Subcutaneous abdominal adipose tissue (tissue), 5 donors: ENCODE data around the gene MLH3.
"Not testable (repeated sequence)": the region's sequence is repeated elsewhere in the genome, so short reads cannot be mapped to it uniquely, and the experiment has no call there.

Source experiments
- H3K27ac ChIP-seq: one replicate; pipeline ENCODE4 v1.7.0; 2013; ENCODE audit warnings: low read depth, mild to moderate bottlenecking, inconsistent platforms, low read length, moderate library complexity
- H3K27me3 ChIP-seq, 5 donors: one replicate each; pipeline ENCODE4 v1.7.0; 2013; ENCODE audit warnings: low read length in 5 of 5, inconsistent platforms in 1 of 5; ENCODE audit not compliant: control insufficient read depth in 5 of 5, insufficient read depth in 4 of 5
- H3K36me3 ChIP-seq, 5 donors: one replicate each; pipeline ENCODE4 v1.7.0; 2013; ENCODE audit warnings: low read length in 5 of 5; ENCODE audit not compliant: control insufficient read depth in 5 of 5, insufficient read depth in 5 of 5
- H3K4me1 ChIP-seq, 5 donors: one replicate each; pipeline ENCODE4 v1.7.0; 2013; ENCODE audit warnings: low read length in 5 of 5, mild to moderate bottlenecking in 3 of 5, moderate library complexity in 1 of 5; ENCODE audit not compliant: control insufficient read depth in 5 of 5, insufficient read depth in 5 of 5
- H3K4me3 ChIP-seq, 5 donors: one replicate each; pipeline ENCODE4 v1.7.0; 2013; ENCODE audit warnings: low read length in 5 of 5, low read depth in 1 of 5
- H3K9ac ChIP-seq, 5 donors: one replicate each; pipeline ENCODE4 v1.7.0; 2013; ENCODE audit warnings: low read length in 5 of 5, mild to moderate bottlenecking in 4 of 5, moderate library complexity in 3 of 5
- H3K9me3 ChIP-seq, 5 donors: one replicate each; pipeline ENCODE4 v1.7.0; 2013; ENCODE audit warnings: low read length in 5 of 5; ENCODE audit not compliant: control insufficient read depth in 5 of 5
- donor health status: healthy.
- donor health status: healthy.
- donor health status: healthy.
- donor health status: healthy.
- donor health status: healthy.

MLH3 gene

DNA sequence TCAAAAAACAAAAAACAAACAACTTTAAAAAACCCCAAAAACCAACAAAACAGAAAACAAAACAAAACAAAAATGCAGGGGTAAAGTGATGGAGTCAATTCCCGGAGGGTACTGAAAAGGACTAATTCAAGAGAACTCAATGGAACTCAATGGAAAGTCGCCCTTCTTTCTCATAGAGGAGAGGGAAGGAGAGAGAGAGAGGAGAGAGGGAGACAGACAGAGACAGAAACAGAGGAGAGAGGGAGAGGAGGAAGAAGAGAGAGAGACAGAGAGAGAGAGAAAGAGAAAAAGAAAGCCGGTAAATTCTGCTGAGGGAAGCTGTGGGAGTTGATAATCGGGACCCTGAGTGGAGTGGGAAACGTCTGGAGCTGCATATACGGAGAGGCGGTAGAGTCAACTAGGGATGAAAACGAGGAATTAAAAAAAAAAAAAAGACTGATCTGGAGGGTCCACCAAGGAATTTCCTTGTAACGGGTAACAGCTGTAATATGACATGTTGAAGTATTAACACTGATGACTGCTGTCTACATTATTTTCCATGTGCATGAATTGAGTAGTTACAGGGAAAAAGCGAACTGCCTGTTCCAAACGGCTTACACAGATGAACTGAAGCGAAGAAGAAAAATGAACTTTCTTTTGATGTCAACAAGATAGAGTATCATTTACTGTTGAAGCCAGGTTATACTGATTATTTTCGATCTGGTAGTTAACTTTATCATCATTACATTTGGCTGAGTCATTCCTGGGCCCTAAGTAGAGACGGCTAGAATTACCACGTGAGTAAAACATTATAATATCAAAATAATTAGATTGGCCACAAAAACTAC lies 17.2 kb upstream of the MLH3 start:
- Histone ChIP-seq H3K36me3 (no peaks in the 10 kb centered on the region), H3K27ac (peak overlapping the region; percentile 81), H3K4me1 (peaks cover 12 to 33% (median 29%) of the 10 kb centered on the region in 5 donors), H3K9me3 (no peaks in the 10 kb centered on the region), H3K27me3 (no peaks in the 10 kb centered on the region), H3K9ac (peak overlapping the region; percentile 4 to 75 (median 54)), H3K4me3 (peak overlapping the region; percentile 55 to 68 (median 65))

DNA sequence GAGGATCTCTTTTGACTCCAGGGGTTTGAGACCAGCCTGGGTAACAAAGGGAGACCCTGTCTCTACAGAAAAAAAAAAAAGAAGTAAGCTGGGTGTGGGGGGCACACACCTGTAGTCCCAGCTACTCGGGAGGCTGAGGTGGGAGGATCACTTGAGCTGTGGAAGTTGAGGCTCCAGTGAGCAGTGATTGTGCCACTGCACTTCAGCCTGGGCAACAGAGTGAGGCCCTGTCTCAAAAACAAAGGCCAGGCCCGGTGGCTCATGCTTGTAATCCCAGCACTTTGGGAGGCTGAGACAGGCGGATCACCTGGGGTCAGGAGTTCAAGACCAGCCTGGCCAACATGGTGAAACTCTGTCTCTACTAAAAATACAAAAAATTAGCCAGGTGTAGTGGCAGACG lies 16.5 kb upstream of the MLH3 start:
- Histone ChIP-seq H3K4me1 (peaks cover 12 to 39% (median 36%) of the 10 kb centered on the region in 5 donors), H3K4me3 (peak overlapping the region in 1 of 5 donors; percentile 65)
- H3K36me3 ChIP-seq, H3K9ac ChIP-seq, H3K9me3 ChIP-seq, H3K27ac ChIP-seq, H3K27me3 ChIP-seq: not testable (repeated sequence)

DNA sequence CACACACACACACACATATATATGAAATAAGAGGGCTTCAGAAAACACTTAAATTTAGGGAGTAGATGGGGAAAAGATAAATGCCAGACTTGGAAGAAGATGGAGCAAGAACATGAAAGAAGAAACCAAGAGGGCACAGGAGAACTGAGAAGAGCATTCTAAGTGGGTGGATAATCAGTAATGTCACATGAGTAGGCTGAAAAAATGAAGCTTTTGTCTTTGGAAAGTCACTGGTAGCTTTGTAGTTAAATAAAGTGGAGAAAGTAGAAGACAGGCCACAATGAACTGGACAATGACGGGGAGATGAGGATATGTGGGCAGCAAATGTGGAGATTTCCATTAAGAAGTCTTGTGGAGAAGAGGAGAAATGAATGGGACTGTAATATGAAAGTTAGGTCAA lies 15.9 kb upstream of the MLH3 start:
- H3K4me3 ChIP-seq, result no peak overlapping the region
- no peak overlapping the region for H3K9ac ChIP-seq
- peaks cover 12 to 39% (median 37%) of the 10 kb centered on the region in 5 donors for H3K4me1 ChIP-seq

DNA sequence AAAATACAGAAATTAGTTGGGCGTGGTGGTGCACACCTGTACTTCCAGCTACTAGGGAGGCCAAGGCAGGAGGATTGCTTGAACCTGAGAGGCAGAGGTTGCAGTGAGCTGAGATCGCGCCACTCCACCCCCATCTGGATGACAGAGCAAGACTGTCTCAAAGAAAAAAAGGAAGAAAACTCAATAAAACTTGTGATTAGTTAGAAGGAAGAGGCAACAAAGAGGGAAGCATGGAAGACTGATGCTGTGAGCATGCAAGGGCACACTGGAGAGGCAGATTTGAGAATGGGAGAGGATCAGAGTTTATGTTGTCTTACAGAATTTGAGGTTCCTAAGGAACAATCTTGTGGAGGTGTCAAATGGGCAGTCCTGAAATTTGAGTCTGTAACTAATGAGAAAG lies 15.4 kb upstream of the MLH3 start:
- no peak overlapping the region for H3K27ac ChIP-seq
- H3K4me1 ChIP-seq, result peaks cover 12 to 39% (median 37%) of the 10 kb centered on the region in 5 donors
- H3K36me3 ChIP-seq, result no peaks in the 10 kb centered on the region
- no peak overlapping the region for H3K9ac ChIP-seq
- H3K27me3 ChIP-seq, result no peaks in the 10 kb centered on the region
- H3K4me3 ChIP-seq, result no peak overlapping the region
- no peaks in the 10 kb centered on the region for H3K9me3 ChIP-seq

More for the DNA sequence above, 15.9 kb upstream of the MLH3 start:
- H3K27me3 ChIP-seq, result no peaks in the 10 kb centered on the region
- H3K9me3 ChIP-seq, result no peaks in the 10 kb centered on the region
- no peak overlapping the region for H3K27ac ChIP-seq
- H3K36me3 ChIP-seq, result no peaks in the 10 kb centered on the region

DNA sequence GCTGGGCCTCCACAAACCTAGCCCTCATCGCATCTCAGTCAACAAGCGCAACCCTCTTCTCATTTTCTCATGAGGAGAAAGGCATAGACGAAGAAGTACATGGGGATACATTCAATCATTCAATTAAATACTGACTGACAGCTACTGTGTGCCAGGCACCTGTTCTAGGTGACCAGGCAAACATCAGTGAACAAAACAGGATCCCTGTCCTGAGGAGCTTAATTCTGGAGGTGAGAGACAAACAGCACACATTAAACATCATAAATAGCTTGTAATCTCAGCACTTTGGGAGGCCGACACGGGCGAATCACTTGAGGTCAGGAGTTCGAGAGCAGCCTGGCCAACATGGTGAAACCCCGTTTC lies 12.9 kb upstream of the MLH3 start:
- Histone ChIP-seq H3K9me3 (no peaks in the 10 kb centered on the region), H3K4me1 (peaks cover 3 to 29% (median 25%) of the 10 kb centered on the region in 5 donors), H3K27ac (no peak overlapping the region), H3K36me3 (peaks cover 0 to 4% (median 0%) of the 10 kb centered on the region in 5 donors), H3K27me3 (no peaks in the 10 kb centered on the region), H3K4me3 (peak overlapping the region; percentile 77 to 94 (median 93)), H3K9ac (peak overlapping the region in 2 of 5 donors; percentile 75 to 83)

DNA sequence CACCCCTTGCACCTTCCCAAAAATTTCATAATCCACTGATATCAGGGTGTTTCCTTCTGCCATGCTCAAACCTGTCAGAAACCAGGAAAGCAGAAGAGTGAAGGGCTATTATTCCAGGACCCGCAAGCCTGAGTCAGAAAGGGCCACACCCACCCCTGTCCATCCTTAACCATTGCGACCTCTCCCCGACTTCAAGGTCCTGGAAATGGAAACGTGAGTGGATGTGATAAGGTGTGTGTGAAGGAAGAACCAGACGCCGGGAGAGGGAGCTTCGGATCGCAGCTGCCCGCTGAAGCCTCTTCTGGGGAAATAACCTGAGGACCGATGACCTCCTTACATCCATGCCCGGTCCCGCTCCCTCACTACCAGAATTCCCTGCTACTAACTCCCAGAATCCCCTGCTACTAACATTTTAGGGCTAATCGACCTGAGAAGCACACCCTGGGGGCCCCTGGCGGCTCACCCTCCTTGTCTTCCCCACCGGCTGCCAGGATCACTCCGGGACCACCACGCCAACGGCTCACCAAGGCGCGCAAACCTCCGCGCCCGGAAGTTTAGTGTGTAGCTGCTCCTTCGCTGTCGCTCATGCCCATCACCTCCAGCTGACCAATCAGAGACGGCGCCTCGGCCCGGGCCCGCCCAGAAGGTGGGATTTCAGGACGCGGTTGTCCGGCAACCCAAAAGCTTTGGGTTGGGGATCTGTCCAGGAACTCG lies 12.4 kb upstream of the MLH3 start, which contains the start of gene ACYP1:
Gene ACYP1 (minus strand): TSS at position 534 of the 714 bp plus-strand sequence. CDS start 471 bp downstream, at position 63.
- Histone ChIP-seq H3K4me3 (peak within 1 kb of the TSS; percentile 87 to 95 (median 94)), H3K4me1 (peaks cover 2 to 27% (median 22%) of the 10 kb centered on the region in 5 donors), H3K9ac (peak within 1 kb of the TSS; percentile 48 to 83 (median 76)), H3K36me3 (peaks cover 0 to 4% (median 0%) of the 10 kb centered on the region in 5 donors), H3K27me3 (no peaks in the 10 kb centered on the region), H3K27ac (peak within 1 kb of the TSS; percentile 55), H3K9me3 (no peaks in the 10 kb centered on the region)

DNA sequence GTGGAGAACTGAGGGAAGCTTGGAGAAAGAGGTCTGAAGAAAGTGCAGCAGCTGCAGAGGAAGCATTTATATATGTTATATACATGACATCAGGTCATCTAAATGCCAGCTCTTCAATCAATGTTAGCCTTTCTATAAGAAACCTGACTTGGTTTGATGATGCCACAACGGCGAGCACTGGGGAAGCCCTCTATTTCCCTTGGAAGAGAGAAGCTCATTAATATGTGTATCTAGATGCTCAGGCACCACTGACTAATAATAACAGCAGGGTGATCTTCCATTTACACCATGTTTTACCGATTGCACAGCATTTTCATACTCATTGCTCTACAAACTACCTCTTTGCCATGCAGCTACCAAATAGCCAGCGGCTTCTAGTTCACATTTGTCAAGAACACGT lies 11.7 kb upstream of the MLH3 start:
- peak overlapping the region; percentile 87 to 95 (median 94) for H3K4me3 ChIP-seq
- H3K27me3 ChIP-seq, result no peaks in the 10 kb centered on the region
- peaks cover 0 to 4% (median 0%) of the 10 kb centered on the region in 5 donors for H3K36me3 ChIP-seq
- no peaks in the 10 kb centered on the region for H3K9me3 ChIP-seq
- H3K9ac ChIP-seq, result peak overlapping the region in 3 of 5 donors; percentile 48 to 78 (median 75)
- H3K4me1 ChIP-seq, result peaks cover 0 to 21% (median 16%) of the 10 kb centered on the region in 5 donors
- peak overlapping the region; percentile 55 for H3K27ac ChIP-seq

DNA sequence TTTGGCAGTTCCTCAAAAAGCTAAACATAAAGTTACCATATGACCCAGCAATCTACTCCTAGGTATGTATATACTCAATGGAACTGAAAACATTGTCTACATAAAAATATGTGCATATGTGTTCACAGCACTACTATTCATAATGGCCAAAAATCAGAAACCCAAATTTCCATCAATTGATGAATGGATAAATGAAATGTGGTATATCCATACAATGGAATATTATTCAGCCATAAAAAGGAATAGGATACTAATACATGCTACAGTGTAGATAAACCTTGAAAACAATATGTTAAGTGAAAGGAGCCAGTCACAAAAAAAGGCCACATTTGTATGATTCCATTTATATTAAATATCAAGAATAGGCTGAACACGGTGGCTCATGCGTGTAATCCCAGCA lies 9.2 kb upstream of the MLH3 start:
- Histone ChIP-seq H3K9me3 (no peaks in the 10 kb centered on the region), H3K27ac (no peak overlapping the region), H3K27me3 (no peaks in the 10 kb centered on the region), H3K36me3 (peaks cover 0 to 4% (median 0%) of the 10 kb centered on the region in 5 donors), H3K4me1 (peaks cover 0 to 16% (median 13%) of the 10 kb centered on the region in 5 donors), H3K9ac (no peak overlapping the region), H3K4me3 (no peak overlapping the region)

DNA sequence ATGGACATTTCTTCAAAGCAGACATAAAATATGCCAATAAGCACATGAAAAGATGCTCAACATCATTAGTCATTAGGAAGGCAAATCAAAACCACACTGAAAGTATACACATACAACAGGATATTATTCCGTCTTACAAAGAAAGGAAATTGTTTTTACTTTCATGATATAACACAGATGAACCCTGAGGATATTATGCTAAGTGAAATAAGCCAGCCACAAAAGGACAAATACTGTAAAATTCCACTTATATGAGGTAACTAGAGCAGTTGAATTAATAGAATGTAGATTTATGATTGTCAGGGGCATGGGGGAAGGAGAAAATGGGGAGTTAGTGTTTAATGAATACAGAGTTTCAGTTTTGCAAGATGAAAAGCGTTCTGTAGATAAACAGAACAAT lies 8.4 kb upstream of the MLH3 start:
- Histone ChIP-seq H3K27me3 (no peaks in the 10 kb centered on the region), H3K9me3 (no peaks in the 10 kb centered on the region), H3K9ac (no peak overlapping the region), H3K4me1 (peaks cover 0 to 16% (median 13%) of the 10 kb centered on the region in 5 donors), H3K27ac (no peak overlapping the region), H3K4me3 (no peak overlapping the region), H3K36me3 (peaks cover 0 to 4% (median 0%) of the 10 kb centered on the region in 5 donors)

DNA sequence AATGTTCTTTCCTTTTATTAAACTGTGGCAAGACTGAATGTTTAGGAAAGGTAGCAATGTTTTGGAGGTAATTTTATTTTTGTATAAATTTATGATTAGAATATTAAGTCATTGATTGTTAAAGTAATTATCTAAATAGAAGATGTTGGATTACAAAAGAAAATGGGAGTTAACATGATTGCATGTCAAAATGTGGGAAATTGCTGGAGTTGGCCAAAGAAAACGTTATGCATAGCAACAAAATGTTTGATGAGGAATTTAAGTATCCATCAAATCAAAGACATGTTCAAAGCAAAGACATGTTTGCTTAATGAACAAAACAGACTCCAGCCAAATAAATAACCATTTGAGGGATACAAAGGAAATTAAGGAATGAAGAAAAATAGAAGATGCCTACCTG lies 3.2 kb upstream of the MLH3 start:
- Histone ChIP-seq H3K4me3 (no peak overlapping the region), H3K27ac (no peak overlapping the region), H3K9ac (no peak overlapping the region), H3K9me3 (no peaks in the 10 kb centered on the region), H3K4me1 (peaks cover 0 to 18% (median 10%) of the 10 kb centered on the region in 5 donors), H3K36me3 (no peaks in the 10 kb centered on the region), H3K27me3 (no peaks in the 10 kb centered on the region)
